ENCODE measurements around the gene GNL2.

GRCh38 chr1:37629008-37629407, 33.3 kb upstream of the GNL2 start:
- no peak for TF ChIP-seq CTCF (IDR thresholded peaks at IDR 0.05; ENCODE audit: low read length)
- TF ChIP-seq EZH2 (IDR thresholded peaks at IDR 0.05; ENCODE audit: borderline replicate concordance, low read length), result no peak
